ENCODE data around the gene ARID3B. TPM values are rescaled to one million over a fixed set of nuclear protein-coding genes. Genes with fewer than 3 reads are reported as not detected.

ARID3B gene, protein sequence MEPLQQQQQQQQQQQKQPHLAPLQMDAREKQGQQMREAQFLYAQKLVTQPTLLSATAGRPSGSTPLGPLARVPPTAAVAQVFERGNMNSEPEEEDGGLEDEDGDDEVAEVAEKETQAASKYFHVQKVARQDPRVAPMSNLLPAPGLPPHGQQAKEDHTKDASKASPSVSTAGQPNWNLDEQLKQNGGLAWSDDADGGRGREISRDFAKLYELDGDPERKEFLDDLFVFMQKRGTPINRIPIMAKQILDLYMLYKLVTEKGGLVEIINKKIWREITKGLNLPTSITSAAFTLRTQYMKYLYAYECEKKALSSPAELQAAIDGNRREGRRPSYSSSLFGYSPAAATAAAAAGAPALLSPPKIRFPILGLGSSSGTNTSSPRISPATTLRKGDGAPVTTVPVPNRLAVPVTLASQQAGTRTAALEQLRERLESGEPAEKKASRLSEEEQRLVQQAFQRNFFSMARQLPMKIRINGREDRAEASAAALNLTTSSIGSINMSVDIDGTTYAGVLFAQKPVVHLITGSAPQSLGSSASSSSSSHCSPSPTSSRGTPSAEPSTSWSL
- 12.7 TPM for total RNA-seq (2021; ENCODE audit: unreplicated experiment)
- 9.6 TPM for polyA plus RNA-seq (2012; ENCODE audit: insufficient read length)
- Bru-seq, nascent RNA, result percentile 71 among the genes with signal in this experiment
- percentile 68 among the genes with signal in this experiment for BruChase-seq, experiment 1, labeled RNA remaining after a 2-hour chase
- BruChase-seq, experiment 2, labeled RNA remaining after a 6-hour chase, result percentile 67 among the genes with signal in this experiment
- long read RNA-seq, full-length matches to known transcripts, result 3 of 40 reads
- long read RNA-seq, partial matches to known transcripts, result 4 of 40 reads
- long read RNA-seq, other reads (novel, unspliced or antisense), result 33 of 40 reads

DNA sequence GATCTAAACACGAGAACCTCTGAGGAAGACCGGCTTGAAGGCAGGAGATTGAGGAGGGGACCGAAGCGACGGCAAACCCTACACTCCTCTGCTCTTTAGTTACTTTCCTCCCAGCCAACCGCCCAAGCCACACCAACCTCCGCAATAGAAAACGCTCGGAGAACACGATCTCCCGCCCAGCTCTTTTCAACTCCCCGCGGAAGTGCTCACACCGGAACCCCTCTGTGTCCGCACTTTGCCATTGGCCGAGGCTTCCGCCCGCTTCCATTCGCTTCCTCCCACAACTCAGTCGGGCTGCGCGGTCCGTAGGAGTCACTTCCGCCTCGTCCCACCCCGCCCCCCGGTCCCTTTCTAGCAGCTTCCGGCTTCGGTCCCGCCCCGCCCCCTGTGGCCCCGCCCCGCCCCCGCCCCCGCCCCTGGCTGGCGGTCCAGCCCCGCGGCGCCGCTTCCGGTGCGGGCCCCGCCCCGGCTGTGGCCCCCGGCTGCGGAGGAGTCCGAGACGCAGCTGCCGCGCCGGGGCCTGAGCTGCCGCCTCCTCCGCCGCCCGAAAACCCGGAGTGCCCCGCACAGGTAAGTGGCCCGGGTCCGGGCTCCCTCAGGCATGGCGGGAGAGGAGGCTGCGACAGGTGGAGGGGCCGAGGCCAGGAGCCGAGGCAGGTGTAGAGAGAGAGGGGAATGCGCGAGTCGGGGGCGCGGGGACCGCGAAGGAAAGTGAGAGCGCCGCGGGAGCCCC, at the start of gene ARID3B:
TSS of gene ARID3B (plus strand) at position 460 of the 733 bp plus-strand sequence. CDS start 2,717 bp downstream, outside the sequence.
- intact Hi-C loops (cut with micrococcal nuclease; ENCODE audit: unreplicated experiment) (loop anchor here (5.0 kb wide), 1 partner anchor 159 kb away; no protein-coding TSS in a partner anchor), in situ Hi-C loops (cut with HindIII; ENCODE audit: low pct_unique_long_range_greater_than_20kb, low sequenced_read_pairs) (no loop called here)
- H3K27ac ChIP-seq (ENCODE audit: low read length), result peak within 1 kb of the TSS; percentile 96
- ChIA-PET CTCF (interaction anchor here (0.6 kb wide), 1 partner anchor 120 kb away, joined by 10 read pairs; no protein-coding TSS in a partner anchor), POLR2A (interaction anchor here (0.6 to 1.0 kb wide), 6 partner anchors 10 to 100 kb away, joined by 3 to 5 read pairs (median 4); no protein-coding TSS in a partner anchor)
- H3K4me3 ChIP-seq (ENCODE audit: low read depth in 2 of 2, low read length in 2 of 2), result peak within 1 kb of the TSS; percentile 91 to 99
- ATAC-seq (peak; percentile 99), DNase-seq (ENCODE audit: low read depth, low spot score) (no peak)
- H3K36me3 ChIP-seq (ENCODE audit: control insufficient read depth, insufficient read depth, low read length), result peaks cover 2% of the 10 kb centered on the region; the same call in 1 of the 2 replicates
- peaks cover 28% of the 10 kb centered on the region for H3K4me1 ChIP-seq (ENCODE audit: control insufficient read depth, insufficient read depth, low read length)
- TF ChIP-seq, protein P1, sequence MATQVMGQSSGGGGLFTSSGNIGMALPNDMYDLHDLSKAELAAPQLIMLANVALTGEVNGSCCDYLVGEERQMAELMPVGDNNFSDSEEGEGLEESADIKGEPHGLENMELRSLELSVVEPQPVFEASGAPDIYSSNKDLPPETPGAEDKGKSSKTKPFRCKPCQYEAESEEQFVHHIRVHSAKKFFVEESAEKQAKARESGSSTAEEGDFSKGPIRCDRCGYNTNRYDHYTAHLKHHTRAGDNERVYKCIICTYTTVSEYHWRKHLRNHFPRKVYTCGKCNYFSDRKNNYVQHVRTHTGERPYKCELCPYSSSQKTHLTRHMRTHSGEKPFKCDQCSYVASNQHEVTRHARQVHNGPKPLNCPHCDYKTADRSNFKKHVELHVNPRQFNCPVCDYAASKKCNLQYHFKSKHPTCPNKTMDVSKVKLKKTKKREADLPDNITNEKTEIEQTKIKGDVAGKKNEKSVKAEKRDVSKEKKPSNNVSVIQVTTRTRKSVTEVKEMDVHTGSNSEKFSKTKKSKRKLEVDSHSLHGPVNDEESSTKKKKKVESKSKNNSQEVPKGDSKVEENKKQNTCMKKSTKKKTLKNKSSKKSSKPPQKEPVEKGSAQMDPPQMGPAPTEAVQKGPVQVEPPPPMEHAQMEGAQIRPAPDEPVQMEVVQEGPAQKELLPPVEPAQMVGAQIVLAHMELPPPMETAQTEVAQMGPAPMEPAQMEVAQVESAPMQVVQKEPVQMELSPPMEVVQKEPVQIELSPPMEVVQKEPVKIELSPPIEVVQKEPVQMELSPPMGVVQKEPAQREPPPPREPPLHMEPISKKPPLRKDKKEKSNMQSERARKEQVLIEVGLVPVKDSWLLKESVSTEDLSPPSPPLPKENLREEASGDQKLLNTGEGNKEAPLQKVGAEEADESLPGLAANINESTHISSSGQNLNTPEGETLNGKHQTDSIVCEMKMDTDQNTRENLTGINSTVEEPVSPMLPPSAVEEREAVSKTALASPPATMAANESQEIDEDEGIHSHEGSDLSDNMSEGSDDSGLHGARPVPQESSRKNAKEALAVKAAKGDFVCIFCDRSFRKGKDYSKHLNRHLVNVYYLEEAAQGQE (IDR thresholded peaks at IDR 0.05; ENCODE audit: insufficient read depth in 1 of 2, low read depth in 2 of 2, low read length in 1 of 2), result no peak
- TF ChIP-seq SIN3A (IDR thresholded peaks at IDR 0.05; ENCODE audit: borderline replicate concordance, insufficient read depth, low read depth, low read length) (0 out of 2 replicates have a peak, but pooled peaks have one; percentile 89), TCF7L2 (IDR thresholded peaks at IDR 0.05; ENCODE audit: low read depth, low read length) (peak; percentile 96), POLR2AphosphoS5 (IDR thresholded peaks at IDR 0.05; ENCODE audit: low read depth, low read length) (peak; percentile 97)
- TF ChIP-seq, protein P2, sequence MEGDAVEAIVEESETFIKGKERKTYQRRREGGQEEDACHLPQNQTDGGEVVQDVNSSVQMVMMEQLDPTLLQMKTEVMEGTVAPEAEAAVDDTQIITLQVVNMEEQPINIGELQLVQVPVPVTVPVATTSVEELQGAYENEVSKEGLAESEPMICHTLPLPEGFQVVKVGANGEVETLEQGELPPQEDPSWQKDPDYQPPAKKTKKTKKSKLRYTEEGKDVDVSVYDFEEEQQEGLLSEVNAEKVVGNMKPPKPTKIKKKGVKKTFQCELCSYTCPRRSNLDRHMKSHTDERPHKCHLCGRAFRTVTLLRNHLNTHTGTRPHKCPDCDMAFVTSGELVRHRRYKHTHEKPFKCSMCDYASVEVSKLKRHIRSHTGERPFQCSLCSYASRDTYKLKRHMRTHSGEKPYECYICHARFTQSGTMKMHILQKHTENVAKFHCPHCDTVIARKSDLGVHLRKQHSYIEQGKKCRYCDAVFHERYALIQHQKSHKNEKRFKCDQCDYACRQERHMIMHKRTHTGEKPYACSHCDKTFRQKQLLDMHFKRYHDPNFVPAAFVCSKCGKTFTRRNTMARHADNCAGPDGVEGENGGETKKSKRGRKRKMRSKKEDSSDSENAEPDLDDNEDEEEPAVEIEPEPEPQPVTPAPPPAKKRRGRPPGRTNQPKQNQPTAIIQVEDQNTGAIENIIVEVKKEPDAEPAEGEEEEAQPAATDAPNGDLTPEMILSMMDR (IDR thresholded peaks at IDR 0.05), result no peak
- no TSS peak for BruUV-seq (replicated peaks)
- H3K9me3 ChIP-seq (ENCODE audit: control insufficient read depth, insufficient read depth, low read depth, low read length), result no peaks in the 10 kb centered on the region
- no peaks in the 10 kb centered on the region for H3K27me3 ChIP-seq (ENCODE audit: control insufficient read depth, insufficient read depth, low read length)

DNA sequence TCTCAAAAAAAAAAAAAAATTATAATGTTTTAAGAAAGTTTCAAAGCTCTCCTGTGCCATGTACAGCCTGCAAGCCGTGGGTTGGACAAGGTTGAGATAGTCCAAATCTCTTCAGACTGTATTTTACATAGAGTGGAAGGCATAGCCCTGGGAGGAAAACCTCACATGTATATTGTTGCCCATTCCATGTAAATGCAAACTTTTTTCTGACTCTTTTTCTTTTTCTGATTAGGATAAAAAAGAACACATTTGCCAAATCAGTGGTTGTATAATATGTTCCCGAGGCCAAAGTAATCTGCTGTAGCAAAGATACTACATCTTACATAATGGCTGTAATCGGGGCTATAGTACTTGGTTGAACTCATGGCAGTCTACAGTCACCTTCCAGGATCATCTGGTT, 44.4 kb upstream of the ARID3B start:
- TF ChIP-seq POLR2AphosphoS5 (IDR thresholded peaks at IDR 0.05; ENCODE audit: low read depth, low read length), result no peak
- no peak for TF ChIP-seq SIN3A (IDR thresholded peaks at IDR 0.05; ENCODE audit: borderline replicate concordance, insufficient read depth, low read depth, low read length)
- TF ChIP-seq TCF7L2 (IDR thresholded peaks at IDR 0.05; ENCODE audit: low read depth, low read length), result no peak
- TF ChIP-seq, protein P2 (IDR thresholded peaks at IDR 0.05), result no peak
- TF ChIP-seq, protein P1 (IDR thresholded peaks at IDR 0.05; ENCODE audit: insufficient read depth in 1 of 2, low read depth in 2 of 2, low read length in 1 of 2), result no peak
- no peaks in the 10 kb centered on the region for H3K36me3 ChIP-seq (ENCODE audit: control insufficient read depth, insufficient read depth, low read length)
- no peaks in the 10 kb centered on the region for H3K4me1 ChIP-seq (ENCODE audit: control insufficient read depth, insufficient read depth, low read length)
- no peak for ATAC-seq
- no peak overlapping the region for H3K27ac ChIP-seq (ENCODE audit: low read length)
- no peaks in the 10 kb centered on the region for H3K27me3 ChIP-seq (ENCODE audit: control insufficient read depth, insufficient read depth, low read length)
- POLR2A ChIA-PET, result interaction anchor here (0.6 kb wide), 1 partner anchor 59 kb away, joined by 3 read pairs; no protein-coding TSS in a partner anchor
- BruUV-seq (replicated peaks), result no TSS peak
- DNase-seq (ENCODE audit: low read depth, low spot score), result no peak
- in situ Hi-C loops (cut with HindIII; ENCODE audit: low pct_unique_long_range_greater_than_20kb, low sequenced_read_pairs) (loop anchor here (10.0 kb wide), 1 partner anchor 122 kb away; no protein-coding TSS in a partner anchor), intact Hi-C loops (cut with micrococcal nuclease; ENCODE audit: unreplicated experiment) (no loop called here)
- no peaks in the 10 kb centered on the region for H3K9me3 ChIP-seq (ENCODE audit: control insufficient read depth, insufficient read depth, low read depth, low read length)
- CTCF ChIA-PET, result no interaction called here
- H3K4me3 ChIP-seq (ENCODE audit: low read depth in 2 of 2, low read length in 2 of 2), result no peak overlapping the region

Data from Panc1 (cell line).